KOPT-K1 (cell line): ENCODE results near the gene PRAMEF1.
"Not testable (repeated sequence)": the region's sequence is repeated elsewhere in the genome, so short reads cannot be mapped to it uniquely, and the experiment has no call there.

Experiments
- H3K27ac ChIP-seq: fragments of 200-600 bp; sonication (generic); 2 replicates; pipeline ENCODE4 v1.5.1; 2016; ENCODE audit warnings: antibody characterized with exemption, mild to moderate bottlenecking, low read depth, low read length; ENCODE audit not compliant: poor library complexity, severe bottlenecking
- H3K36me3 ChIP-seq: fragments of 200-600 bp; sonication (generic); 2 replicates; pipeline ENCODE4 v1.5.1; 2017; ENCODE audit warnings: antibody characterized with exemption, mild to moderate bottlenecking, low read length, moderate library complexity; ENCODE audit not compliant: insufficient read depth
- H3K9me3 ChIP-seq: fragments of 200-600 bp; sonication (generic); 2 replicates; pipeline ENCODE4 v1.5.1; 2017; ENCODE audit warnings: antibody characterized with exemption, low read length, mild to moderate bottlenecking; ENCODE audit not compliant: insufficient read depth, poor library complexity, severe bottlenecking

PRAMEF1 gene, protein sequence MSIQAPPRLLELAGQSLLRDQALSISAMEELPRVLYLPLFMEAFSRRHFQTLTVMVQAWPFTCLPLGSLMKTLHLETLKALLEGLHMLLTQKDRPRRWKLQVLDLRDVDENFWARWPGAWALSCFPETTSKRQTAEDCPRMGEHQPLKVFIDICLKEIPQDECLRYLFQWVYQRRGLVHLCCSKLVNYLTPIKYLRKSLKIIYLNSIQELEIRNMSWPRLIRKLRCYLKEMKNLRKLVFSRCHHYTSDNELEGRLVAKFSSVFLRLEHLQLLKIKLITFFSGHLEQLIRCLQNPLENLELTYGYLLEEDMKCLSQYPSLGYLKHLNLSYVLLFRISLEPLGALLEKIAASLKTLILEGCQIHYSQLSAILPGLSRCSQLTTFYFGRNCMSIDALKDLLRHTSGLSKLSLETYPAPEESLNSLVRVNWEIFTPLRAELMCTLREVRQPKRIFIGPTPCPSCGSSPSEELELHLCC

DNA sequence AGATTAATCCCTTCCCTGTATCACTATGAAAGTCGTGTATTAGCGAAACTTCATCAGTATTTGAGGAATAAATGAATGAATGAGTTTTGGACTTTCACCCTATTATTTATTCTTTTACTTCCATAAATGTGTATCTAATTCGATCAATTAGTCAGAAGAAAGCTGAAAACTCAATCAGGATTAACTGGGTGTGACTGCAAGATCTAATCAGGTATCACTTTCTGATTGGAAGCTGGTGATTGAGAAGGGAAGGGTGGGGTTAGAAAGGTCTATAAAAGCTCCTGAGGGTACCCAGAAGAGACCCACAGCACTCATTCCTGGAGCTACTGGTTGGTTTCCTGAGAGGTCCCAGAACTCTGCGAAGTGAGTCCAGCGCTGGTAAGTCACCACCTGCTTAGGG lies at the start of gene PRAMEF1:
Gene PRAMEF1, plus strand, starts transcription at position 301 of the 400 bp plus-strand sequence. CDS start 1,831 bp downstream, outside the sequence.
- H3K9me3 ChIP-seq, H3K27ac ChIP-seq, H3K36me3 ChIP-seq: not testable (repeated sequence)

DNA sequence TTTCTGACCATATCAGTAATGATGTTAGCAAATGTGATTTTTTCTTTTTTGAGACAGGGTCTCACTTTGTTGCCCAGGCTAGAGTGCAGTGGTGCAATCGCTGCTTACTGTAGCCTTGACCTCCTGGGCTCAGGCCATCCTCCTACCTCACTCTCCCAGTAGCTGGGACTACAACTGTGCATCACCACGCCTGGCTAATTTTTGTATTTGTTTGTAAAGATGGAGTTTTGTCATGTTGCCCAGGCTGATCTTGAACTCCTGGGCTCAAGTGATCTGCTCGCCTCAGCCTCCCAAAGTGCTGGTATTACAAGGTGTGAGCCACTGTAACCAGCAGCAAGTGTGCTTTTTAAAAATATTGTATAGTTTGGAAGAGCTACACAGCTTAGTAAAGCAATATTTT lies 49.3 kb upstream of the PRAMEF1 start:
- Histone ChIP-seq H3K36me3 (no peaks in the 10 kb centered on the region), H3K27ac (no peak overlapping the region), H3K9me3 (peaks cover 3% of the 10 kb centered on the region)

DNA sequence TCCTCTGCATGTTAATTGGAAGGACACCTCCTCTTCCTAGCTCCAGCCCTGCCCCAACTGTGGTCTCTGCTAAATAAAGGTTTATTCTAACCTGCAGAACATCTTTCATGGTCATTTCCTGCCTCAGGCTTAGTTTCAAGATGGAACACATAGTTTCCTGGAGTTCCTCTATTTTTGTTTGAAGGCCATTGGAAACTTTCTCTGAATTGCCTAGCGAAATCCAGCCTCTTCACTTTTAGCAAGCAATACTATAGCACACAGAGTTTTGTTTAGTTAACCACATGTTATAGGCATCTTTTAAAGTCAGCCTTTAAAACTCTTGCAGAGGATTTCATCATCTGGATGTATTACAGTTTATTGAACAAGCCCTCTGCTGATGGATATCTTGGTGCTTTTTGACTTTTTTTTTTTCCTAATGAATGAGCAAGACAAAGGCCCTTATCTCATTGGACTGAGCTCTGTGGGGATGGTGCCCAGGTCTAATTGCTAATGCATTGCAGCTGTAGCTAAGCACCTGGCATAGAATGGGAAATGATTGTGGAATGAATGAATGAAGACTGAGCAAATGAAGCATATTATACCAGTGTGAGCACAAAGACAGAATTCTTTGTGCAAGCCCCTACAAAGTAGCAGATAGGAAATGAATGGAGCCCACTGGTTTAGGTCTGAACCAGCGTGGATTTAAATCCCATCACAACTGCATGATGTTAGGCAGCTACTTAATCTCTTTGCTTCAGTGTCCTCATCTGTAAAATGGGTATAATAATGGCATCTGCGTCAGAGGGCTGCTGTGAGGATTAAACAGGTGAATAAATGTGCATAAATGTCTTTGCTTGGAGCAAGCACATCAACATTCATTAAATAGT lies 45.8 kb upstream of the PRAMEF1 start:
- no peak overlapping the region for H3K27ac ChIP-seq
- peaks cover 30% of the 10 kb centered on the region for H3K9me3 ChIP-seq

GRCh38 chr1:12745992-12746323 lies 45.2 kb upstream of the PRAMEF1 start, which contains the start of gene CFAP107:
CFAP107 (plus strand) TSS chr1:12746200; CDS start chr1:12746431, 231 bp downstream.
- Histone ChIP-seq H3K27ac (no peak within 1 kb of the TSS), H3K9me3 (peaks cover 30% of the 10 kb centered on the region), H3K36me3 (no peaks in the 10 kb centered on the region)

More for the DNA sequence above, 45.8 kb upstream of the PRAMEF1 start:
- H3K36me3 ChIP-seq: no peaks in the 10 kb centered on the region

GRCh38 chr1:12748778-12749355 lies 42.3 kb upstream of the PRAMEF1 start:
- Histone ChIP-seq H3K27ac (no peak overlapping the region), H3K36me3 (no peaks in the 10 kb centered on the region), H3K9me3 (peaks cover 30% of the 10 kb centered on the region)

DNA sequence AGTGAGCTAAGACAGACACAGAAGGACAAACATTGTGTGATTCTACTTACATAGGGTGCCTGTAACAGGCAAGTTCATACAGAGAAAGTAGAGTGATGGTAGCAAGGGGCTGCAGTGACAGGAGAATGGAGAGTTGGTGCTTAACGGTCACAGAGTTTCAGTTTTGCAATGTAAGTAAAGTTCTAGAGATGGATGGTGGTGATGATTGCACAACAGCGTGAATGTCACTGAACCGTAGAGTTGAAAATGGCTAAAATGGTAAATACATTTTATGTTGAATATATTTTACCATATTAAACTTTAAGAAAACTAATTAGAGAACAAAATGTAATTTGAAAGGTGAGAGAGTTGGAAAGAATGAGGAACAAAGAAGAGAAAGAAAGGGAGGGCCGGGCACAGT lies 36.5 kb upstream of the PRAMEF1 start:
- peaks cover under 1% of the 10 kb centered on the region for H3K9me3 ChIP-seq
- no peaks in the 10 kb centered on the region for H3K36me3 ChIP-seq
- no peak overlapping the region for H3K27ac ChIP-seq

GRCh38 chr1:12756273-12756672 lies 34.9 kb upstream of the PRAMEF1 start:
- no peak overlapping the region for H3K27ac ChIP-seq
- H3K36me3 ChIP-seq: no peaks in the 10 kb centered on the region
- H3K9me3 ChIP-seq: no peaks in the 10 kb centered on the region

- Histone ChIP-seq H3K36me3 (no peaks in the 10 kb centered on the region), H3K27ac (no peak overlapping the region), H3K9me3 (no peaks in the 10 kb centered on the region)
Measured at GRCh38 chr1:12756768-12757413, 34.3 kb upstream of the PRAMEF1 start.

- H3K27ac ChIP-seq: no peak overlapping the region
- no peaks in the 10 kb centered on the region for H3K36me3 ChIP-seq
- H3K9me3 ChIP-seq: no peaks in the 10 kb centered on the region
Measured at GRCh38 chr1:12757836-12758235, 33.4 kb upstream of the PRAMEF1 start.

DNA sequence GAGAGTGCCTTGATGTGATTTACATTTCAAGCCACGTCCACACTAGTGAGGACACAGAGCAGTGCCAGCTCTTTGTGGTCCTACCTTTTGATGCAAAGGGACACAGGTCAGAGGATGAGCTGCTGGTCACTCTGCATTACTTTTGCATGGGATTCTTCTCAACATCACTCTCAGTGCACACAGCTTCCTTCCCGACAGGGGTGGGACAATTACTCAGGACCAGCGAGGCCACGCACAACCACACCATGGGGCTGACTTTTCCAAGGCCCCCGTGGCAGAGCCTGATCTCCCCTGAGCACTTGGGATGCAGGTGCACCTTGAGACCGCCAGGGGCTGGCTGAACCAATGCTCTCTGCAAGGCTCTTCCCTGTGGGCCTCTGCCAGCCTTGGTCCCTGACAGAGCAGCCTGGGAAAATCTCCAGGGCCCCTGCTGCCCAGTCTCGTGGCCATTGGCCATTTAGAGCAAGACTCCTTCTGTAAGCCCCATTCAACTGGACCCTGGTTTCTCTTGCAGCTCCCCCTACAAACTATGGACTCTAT lies 30.9 kb upstream of the PRAMEF1 start:
- no peaks in the 10 kb centered on the region for H3K36me3 ChIP-seq
- H3K27ac ChIP-seq: no peak overlapping the region
- H3K9me3 ChIP-seq: no peaks in the 10 kb centered on the region

- Histone ChIP-seq H3K36me3 (no peaks in the 10 kb centered on the region), H3K27ac (no peak overlapping the region), H3K9me3 (no peaks in the 10 kb centered on the region)
Measured at GRCh38 chr1:12761781-12762180, 29.4 kb upstream of the PRAMEF1 start.

- H3K36me3 ChIP-seq: no peaks in the 10 kb centered on the region
- no peaks in the 10 kb centered on the region for H3K9me3 ChIP-seq
- H3K27ac ChIP-seq: no peak overlapping the region
Measured at GRCh38 chr1:12762766-12763165, 28.4 kb upstream of the PRAMEF1 start.

GRCh38 chr1:12763479-12763878 lies 27.7 kb upstream of the PRAMEF1 start:
- H3K27ac ChIP-seq: no peak overlapping the region
- no peaks in the 10 kb centered on the region for H3K9me3 ChIP-seq
- no peaks in the 10 kb centered on the region for H3K36me3 ChIP-seq

- Histone ChIP-seq H3K27ac (no peak overlapping the region), H3K36me3 (no peaks in the 10 kb centered on the region), H3K9me3 (no peaks in the 10 kb centered on the region)
Measured at GRCh38 chr1:12764016-12764415, 27.2 kb upstream of the PRAMEF1 start.
